ENCODE data around the gene PDE1C. TPM values are rescaled to one million over a fixed set of nuclear protein-coding genes. Genes with fewer than 3 reads are reported as not detected.
"Not testable (repeated sequence)": the region's sequence is repeated elsewhere in the genome, so short reads cannot be mapped to it uniquely, and the experiment has no call there.

PDE1C gene
- total RNA-seq, 1 donor from 2014 or later: 0.03 TPM

DNA sequence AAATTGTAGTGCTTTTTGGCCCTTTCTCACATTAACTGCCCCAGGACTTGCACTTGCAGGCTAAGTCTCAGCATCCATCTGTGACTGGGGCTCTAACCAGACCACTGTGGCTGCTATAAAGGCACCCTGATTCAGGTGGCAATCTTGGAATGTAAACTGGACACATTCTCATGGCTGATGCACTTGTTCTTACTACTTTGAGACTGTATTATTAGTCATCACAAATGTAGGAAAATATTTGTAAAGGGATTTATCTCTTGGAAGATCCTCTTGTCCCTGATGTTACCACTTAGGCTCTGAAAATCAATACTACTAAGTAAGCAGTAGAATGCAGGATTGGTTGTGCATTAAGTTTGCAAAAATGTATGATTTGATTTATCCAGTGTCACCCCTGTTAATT lies 25.0 kb downstream of the PDE1C start:
- no peak for DNase-seq (ENCODE audit: low read depth)

DNA sequence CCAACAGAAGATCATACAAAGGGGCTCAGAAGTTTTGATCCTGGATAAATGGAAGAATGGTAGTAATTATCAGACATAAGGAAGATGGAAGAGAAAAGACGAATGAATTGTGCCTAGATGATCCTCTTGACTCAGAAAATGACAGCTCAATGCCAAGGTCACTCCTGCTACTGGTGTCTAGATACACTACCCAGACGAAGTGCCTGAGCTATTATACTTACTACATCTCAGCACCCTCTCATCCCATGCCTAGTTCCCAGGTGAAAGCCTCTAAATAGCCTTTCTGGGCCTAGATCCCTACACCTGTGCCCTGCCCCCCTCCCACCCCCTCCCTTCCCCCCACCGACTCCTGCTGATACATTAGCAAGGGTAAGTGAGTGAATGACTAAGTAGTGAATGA lies 25.5 kb downstream of the PDE1C start:
- DNase-seq (ENCODE audit: low read depth): no peak

DNA sequence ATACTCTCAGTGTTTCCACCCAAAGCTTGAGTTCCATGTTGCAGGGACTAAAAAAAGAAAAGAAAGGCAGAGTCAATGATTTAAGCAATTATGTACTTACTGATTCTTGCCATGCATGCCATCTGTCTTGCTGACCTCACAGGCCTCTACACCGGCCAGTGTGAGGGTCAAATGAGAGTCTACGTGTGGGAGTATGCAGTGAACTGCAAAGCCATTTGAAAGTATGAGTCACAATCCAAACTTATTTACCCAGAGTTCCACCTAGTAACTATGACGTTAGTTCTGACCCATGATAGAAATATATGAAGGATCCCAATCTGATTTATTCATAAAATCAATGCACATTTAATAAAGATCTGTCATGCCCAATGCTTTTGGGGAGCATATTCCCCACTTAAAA lies 26.5 kb downstream of the PDE1C start:
- peak; percentile 5 for DNase-seq (ENCODE audit: low read depth)

DNA sequence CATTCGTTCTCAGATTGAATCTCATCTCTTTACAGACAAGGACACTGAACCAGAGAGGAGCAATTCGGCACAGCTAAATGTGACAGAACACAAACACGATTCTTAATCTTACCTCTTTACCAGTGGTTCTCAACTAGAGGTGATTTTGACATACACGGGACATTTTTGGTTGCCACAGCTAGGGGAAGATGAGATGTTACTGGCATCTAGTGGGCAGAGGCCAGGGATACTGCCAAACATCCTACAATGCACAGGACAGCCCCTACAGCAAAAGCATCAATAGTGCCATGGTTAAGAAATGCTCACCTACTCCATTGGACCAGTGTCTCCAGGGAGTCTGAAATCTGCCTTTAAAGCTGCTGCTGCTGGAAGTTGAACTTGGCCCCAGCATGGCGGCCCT lies 27.3 kb downstream of the PDE1C start:
- DNase-seq (ENCODE audit: low read depth): no peak

- DNase-seq (ENCODE audit: low read depth): no peak
Measured at GRCh38 chr7:32039000-32039756, 31.0 kb downstream of the PDE1C start.

GRCh38 chr7:32037650-32038198 lies 32.5 kb downstream of the PDE1C start:
- DNase-seq (ENCODE audit: low read depth): no peak

DNA sequence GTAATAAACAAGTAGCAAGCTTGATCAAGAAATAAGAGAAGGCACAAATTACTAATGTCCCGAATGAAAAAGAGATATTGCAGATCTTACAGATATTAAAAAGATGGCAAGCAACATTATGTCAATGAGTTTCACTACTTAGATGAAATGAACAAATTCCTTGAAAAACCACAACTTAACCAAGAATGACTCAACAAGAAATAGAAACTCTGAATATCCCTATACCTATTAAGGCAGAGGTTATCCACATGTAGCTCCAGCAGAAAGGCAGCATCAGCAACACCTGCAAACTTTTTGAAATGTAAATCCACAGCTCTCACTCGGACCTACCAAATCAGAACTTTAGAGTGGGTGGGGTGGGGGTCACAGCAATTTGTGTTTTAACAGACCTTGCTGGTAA lies 33.6 kb downstream of the PDE1C start:
- DNase-seq (ENCODE audit: low read depth): no peak

DNA sequence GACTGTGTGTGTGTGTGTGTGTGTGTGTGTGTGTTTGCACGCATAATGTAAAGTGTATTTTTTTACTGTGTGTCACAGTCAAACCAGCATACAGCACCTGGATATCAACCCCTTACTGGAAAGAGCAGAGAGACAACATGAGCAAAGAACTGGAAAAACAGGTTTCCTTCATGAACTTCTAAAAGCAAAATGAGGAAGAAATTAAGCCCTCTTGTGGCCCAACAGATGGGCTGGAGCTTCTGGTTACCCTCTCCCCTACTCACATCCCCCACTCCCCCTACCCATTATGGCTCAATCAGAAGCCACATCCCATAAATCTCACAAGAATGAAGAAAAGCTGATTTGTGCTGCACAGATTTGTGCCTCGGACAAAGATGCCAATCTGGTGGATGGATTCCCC lies 36.2 kb downstream of the PDE1C start:
- no peak for DNase-seq (ENCODE audit: low read depth)

GRCh38 chr7:32033006-32033405 lies 37.2 kb downstream of the PDE1C start:
- DNase-seq (ENCODE audit: low read depth): no peak

- no peak for DNase-seq (ENCODE audit: low read depth)
Measured at GRCh38 chr7:32032211-32032610, 38.0 kb downstream of the PDE1C start.

GRCh38 chr7:32030904-32031692 lies 39.1 kb downstream of the PDE1C start:
- DNase-seq (ENCODE audit: low read depth): no peak

- no peak for DNase-seq (ENCODE audit: low read depth)
Measured at GRCh38 chr7:32026083-32026425, 44.2 kb downstream of the PDE1C start.

- DNase-seq (ENCODE audit: low read depth): no peak
Measured at GRCh38 chr7:32025381-32026082, 44.7 kb downstream of the PDE1C start.

GRCh38 chr7:32023376-32023775 lies 46.8 kb downstream of the PDE1C start:
- no peak for DNase-seq (ENCODE audit: low read depth)

DNA sequence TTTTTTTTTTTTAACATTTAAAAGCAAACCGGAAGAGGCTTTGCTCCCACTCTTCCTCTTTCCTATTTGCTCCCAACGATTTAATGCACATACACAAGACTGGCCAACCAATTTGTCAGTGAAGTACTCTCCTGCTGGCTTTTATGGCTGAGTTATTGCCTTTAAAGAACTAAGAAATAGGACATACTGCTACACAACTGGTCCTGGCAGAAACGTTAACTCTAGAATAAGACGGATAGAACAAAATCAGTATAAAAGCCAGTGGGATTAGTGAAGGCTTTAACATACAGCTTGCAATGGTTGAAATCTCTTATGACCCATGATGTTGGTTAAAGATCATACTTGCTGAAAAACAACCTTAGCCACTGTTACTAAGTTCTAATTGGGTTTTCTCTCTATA lies 47.2 kb downstream of the PDE1C start:
- no peak for DNase-seq (ENCODE audit: low read depth)

- no peak for DNase-seq (ENCODE audit: low read depth)
Measured at GRCh38 chr7:32020551-32021159, 49.6 kb downstream of the PDE1C start.

DNA sequence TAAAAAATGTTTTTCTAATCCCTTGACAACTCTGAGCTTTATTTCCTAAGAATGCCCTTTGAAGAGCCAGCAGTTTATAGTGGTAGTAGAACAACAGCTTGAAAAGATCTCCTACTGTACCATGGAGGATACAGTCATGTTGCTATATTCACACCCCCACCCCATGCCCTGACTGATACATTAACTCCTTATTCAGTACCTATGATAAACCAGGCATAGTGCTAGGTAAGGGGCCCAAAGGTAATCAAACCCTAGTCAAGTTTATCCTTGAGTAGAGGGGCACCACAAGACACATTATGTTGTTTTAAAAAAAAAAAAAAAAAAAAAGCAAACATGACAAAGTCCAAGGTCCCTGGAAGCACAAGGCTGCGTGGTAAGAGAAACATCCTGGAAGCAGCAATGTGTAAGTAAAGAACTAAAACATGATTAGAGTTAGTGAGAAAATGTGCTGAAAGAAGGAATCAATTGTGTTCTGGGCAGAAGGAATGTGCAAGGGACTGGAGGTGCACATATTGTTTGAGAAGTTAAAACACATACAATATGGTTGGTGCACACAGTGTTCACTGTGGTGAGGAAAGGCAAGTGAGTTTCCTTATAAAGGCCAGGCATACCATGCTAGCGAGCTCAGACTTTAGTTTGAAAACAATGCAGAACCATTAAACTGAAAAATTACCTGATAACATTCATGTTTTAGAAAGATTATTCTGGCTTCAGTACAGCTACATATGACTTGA lies 51.2 kb downstream of the PDE1C start:
- no peak for DNase-seq (ENCODE audit: low read depth)

- DNase-seq (ENCODE audit: low read depth): no peak
Measured at GRCh38 chr7:32015133-32015532, 55.1 kb downstream of the PDE1C start.

DNA sequence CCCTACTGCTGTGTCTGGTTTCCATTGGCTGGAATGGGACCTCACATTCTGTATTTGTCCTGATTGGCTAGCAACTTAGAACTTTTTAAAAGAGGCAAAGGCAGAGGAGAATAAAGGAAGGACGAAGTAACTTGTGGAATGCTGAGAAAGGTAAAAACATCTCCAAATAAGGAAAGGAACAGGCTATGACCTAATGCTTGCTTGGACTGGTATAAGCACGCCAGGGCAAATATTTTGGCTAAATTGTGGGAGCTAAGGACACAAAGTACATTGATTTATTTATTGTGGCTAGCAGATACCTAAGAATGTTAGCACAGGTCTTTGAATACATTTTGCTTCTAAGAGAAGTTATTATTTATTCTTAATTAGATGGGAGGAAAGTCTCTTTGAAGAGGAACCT lies 56.7 kb downstream of the PDE1C start:
- not testable (repeated sequence) for DNase-seq (ENCODE audit: low read depth)

DNA sequence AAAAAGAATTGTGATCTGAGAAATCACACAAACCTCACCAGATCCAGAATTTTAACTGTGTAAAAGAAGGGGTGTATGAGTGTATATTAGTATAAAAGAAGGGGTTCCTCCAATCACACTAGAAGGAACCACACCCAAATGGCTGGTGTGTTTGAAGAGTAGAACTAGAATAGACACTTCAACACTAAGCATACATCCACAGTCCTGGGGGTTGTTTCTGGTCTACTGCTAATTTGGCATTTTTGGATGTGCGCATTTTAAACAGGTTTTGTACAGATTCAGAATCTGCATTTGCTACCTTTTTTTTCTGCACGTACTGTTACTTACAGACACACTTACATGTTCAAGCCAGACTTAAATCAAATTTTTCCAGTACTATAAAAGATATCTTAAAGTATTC lies 64.6 kb downstream of the PDE1C start:
- DNase-seq (ENCODE audit: low read depth): no peak

- no peak for DNase-seq (ENCODE audit: low read depth)
Measured at GRCh38 chr7:32001948-32002347, 68.3 kb downstream of the PDE1C start.
